GM23338 (cell line): ENCODE results near the gene HACD3. TPM values are rescaled to one million over a fixed set of nuclear protein-coding genes. Genes with fewer than 3 reads are reported as not detected.

Experiments
- ATAC-seq: fragments of 200-7000 bp; cut with Tn5 transposase; 3 replicates; pipeline ENCODE4 v1.9.1; 2020
- DNase-seq: peaks from one replicate; pipeline ENCODE4 v3.0.0-alpha.2; 2015; ENCODE audit warnings: low spot score
- H2AFZ ChIP-seq: fragments of 200-600 bp; sonication (generic); 2 replicates; pipeline ENCODE4 v1.8.0; 2016; ENCODE audit warnings: antibody characterized with exemption, mild to moderate bottlenecking, moderate library complexity
- H3F3A ChIP-seq: fragments of 200-600 bp; sonication (generic); replicated peaks from 2 replicates; pipeline ENCODE4 v1.8.0; 2017; ENCODE audit warnings: antibody characterized with exemption, mixed run types, low read depth
- H3K27ac ChIP-seq: fragments of 200-600 bp; sonication (generic); 2 replicates; pipeline ENCODE4 v1.6.1; 2016; ENCODE audit warnings: low read depth
- H3K27me3 ChIP-seq: fragments of 200-600 bp; sonication (generic); 2 replicates; pipeline ENCODE4 v1.8.0; 2016; ENCODE audit warnings: mild to moderate bottlenecking, mixed run types, moderate library complexity; ENCODE audit not compliant: insufficient read depth
- H3K36me3 ChIP-seq: fragments of 200-600 bp; sonication (generic); 2 replicates; pipeline ENCODE4 v1.8.0; 2016; ENCODE audit warnings: mild to moderate bottlenecking; ENCODE audit not compliant: insufficient read depth
- H3K4me1 ChIP-seq: fragments of 200-600 bp; sonication (generic); 2 replicates; pipeline ENCODE4 v1.8.0; 2016; ENCODE audit warnings: mild to moderate bottlenecking, moderate library complexity; ENCODE audit not compliant: insufficient read depth
- H3K4me2 ChIP-seq: fragments of 200-600 bp; sonication (generic); 2 replicates; pipeline ENCODE4 v1.7.1; 2017; ENCODE audit warnings: mixed run types
- H3K4me3 ChIP-seq: fragments of 200-600 bp; sonication (generic); 2 replicates; pipeline ENCODE4 v1.6.1; 2016; ENCODE audit warnings: mixed run types
- H3K79me2 ChIP-seq: fragments of 200-600 bp; sonication (generic); replicated peaks from 2 replicates; pipeline ENCODE4 v1.8.0; 2017; ENCODE audit warnings: mild to moderate bottlenecking; ENCODE audit not compliant: insufficient read depth
- H3K9me2 ChIP-seq: fragments of 200-600 bp; sonication (generic); 2 replicates; pipeline ENCODE4 v1.8.0; 2017; ENCODE audit not compliant: insufficient read depth
- H4K20me1 ChIP-seq: fragments of 200-600 bp; sonication (generic); replicated peaks from 2 replicates; pipeline ENCODE4 v1.8.0; 2017; ENCODE audit warnings: mild to moderate bottlenecking; ENCODE audit not compliant: insufficient read depth
- H3K27ac Mint-ChIP-seq: 2 replicates; pipeline ENCODE4 v1.8.0; 2020; ENCODE audit warnings: inconsistent platforms, mild to moderate bottlenecking, moderate library complexity, mixed read lengths
- H3K27me3 Mint-ChIP-seq: 3 replicates; pipeline ENCODE4 v1.8.0; 2022; ENCODE audit warnings: low read depth, mild to moderate bottlenecking, moderate library complexity, mixed read lengths, inconsistent platforms; ENCODE audit not compliant: insufficient read depth, poor library complexity
- H3K36me3 Mint-ChIP-seq: 3 replicates; pipeline ENCODE4 v1.8.0; 2021; ENCODE audit warnings: low read depth, mild to moderate bottlenecking, inconsistent platforms, moderate library complexity, mixed read lengths
- H3K4me1 Mint-ChIP-seq: 3 replicates; pipeline ENCODE4 v1.8.0; 2020; ENCODE audit warnings: mild to moderate bottlenecking, inconsistent platforms, mixed read lengths
- H3K4me3 Mint-ChIP-seq: 3 replicates; pipeline ENCODE4 v1.8.0; 2021; ENCODE audit warnings: moderate library complexity, mild to moderate bottlenecking, inconsistent platforms, mixed read lengths
- H3K9me3 Mint-ChIP-seq: 3 replicates; pipeline ENCODE4 v1.8.0; 2020; ENCODE audit warnings: moderate library complexity, mild to moderate bottlenecking, inconsistent platforms, mixed read lengths
- CREB1 ChIP-seq: fragments of 250-450 bp; sonication (Bioruptor Pico); IDR thresholded peaks from 2 replicates; pipeline ENCODE4 v1.5.0; 2020; ENCODE audit warnings: low read depth, mild to moderate bottlenecking, moderate library complexity
- EZH2 ChIP-seq: fragments of 200-600 bp; sonication (generic); IDR thresholded peaks from one replicate; pipeline ENCODE4 v1.8.0; 2017; ENCODE audit warnings: antibody characterized with exemption, mild to moderate bottlenecking, low read depth; ENCODE audit not compliant: unreplicated experiment
- EZH2phosphoT487 ChIP-seq: fragments of 200-600 bp; sonication (generic); IDR thresholded peaks from one replicate; pipeline ENCODE4 v1.8.1; 2018; ENCODE audit warnings: antibody characterized with exemption; ENCODE audit not compliant: unreplicated experiment
- JUNB ChIP-seq: IDR thresholded peaks from one replicate; pipeline ENCODE4 v1.6.1; 2016; ENCODE audit warnings: antibody characterized with exemption; ENCODE audit not compliant: unreplicated experiment
- NANOG ChIP-seq: IDR thresholded peaks from 2 replicates; pipeline ENCODE4 v1.6.1; 2016; ENCODE audit warnings: antibody characterized with exemption, borderline replicate concordance
- REST ChIP-seq: IDR thresholded peaks from one replicate; pipeline ENCODE4 v1.6.1; 2018; ENCODE audit warnings: antibody characterized with exemption; ENCODE audit not compliant: unreplicated experiment
- STAT1 ChIP-seq: IDR thresholded peaks from one replicate; pipeline ENCODE4 v1.6.1; 2016; ENCODE audit warnings: antibody characterized with exemption; ENCODE audit not compliant: unreplicated experiment
- ZNF114 ChIP-seq: fragments of 250-450 bp; sonication (Bioruptor Pico); IDR thresholded peaks from 2 replicates; pipeline ENCODE4 v1.5.0; 2020; ENCODE audit warnings: mild to moderate bottlenecking, moderate library complexity
- ZNF331 ChIP-seq: fragments of 250-450 bp; sonication (Bioruptor Pico); IDR thresholded peaks from 2 replicates; pipeline ENCODE4 v1.5.0; 2020; ENCODE audit warnings: low read depth, mild to moderate bottlenecking, moderate library complexity
- ZNF462 ChIP-seq: fragments of 250-450 bp; sonication (Bioruptor Pico); IDR thresholded peaks from 2 replicates; pipeline ENCODE4 v1.5.0; 2020; ENCODE audit warnings: mild to moderate bottlenecking, moderate library complexity
- polyA plus RNA-seq: library from polyadenylated mRNA; unstranded; fragments of >200 nt; fragmentation: Nextera tagmentation; extraction: Ambion mirVana; gene quantifications from 2 replicates; pipeline ENCODE4 v1.2.1, GENCODE V29; 2016
- total RNA-seq: library from RNA; depleted of rRNA; stranded (reverse); fragments of >200 nt; shearing (Covaris generic); gene quantifications from 2 replicates; pipeline ENCODE4 v1.2.3, GENCODE V29; 2014
- TF ChIP-seq, protein P1 (sequence below): IDR thresholded peaks from 2 replicates; pipeline ENCODE4 v1.6.1; 2016; ENCODE audit warnings: antibody characterized with exemption
- TF ChIP-seq, protein P2 (sequence below), 2 experiments: fragments of 200-600 bp in 1 of 2; sonication (generic) in 1 of 2; conservative IDR thresholded peaks; 2 replicates each; pipeline versions ENCODE4 v1.5.1 to v1.6.1; 2016 to 2017; ENCODE audit warnings: antibody characterized with exemption in 2 of 2, low read depth in 2 of 2, mild to moderate bottlenecking in 2 of 2, moderate library complexity in 1 of 2

The HACD3 gene
- total and polyA plus RNA-seq, 2 experiments from 2014 or later: 123 to 131 TPM

- TF ChIP-seq, protein P1, sequence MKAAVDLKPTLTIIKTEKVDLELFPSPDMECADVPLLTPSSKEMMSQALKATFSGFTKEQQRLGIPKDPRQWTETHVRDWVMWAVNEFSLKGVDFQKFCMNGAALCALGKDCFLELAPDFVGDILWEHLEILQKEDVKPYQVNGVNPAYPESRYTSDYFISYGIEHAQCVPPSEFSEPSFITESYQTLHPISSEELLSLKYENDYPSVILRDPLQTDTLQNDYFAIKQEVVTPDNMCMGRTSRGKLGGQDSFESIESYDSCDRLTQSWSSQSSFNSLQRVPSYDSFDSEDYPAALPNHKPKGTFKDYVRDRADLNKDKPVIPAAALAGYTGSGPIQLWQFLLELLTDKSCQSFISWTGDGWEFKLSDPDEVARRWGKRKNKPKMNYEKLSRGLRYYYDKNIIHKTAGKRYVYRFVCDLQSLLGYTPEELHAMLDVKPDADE: no peak
These were observed 69.4 kb downstream of the HACD3 start (continued) for GRCh38 chr15:65599677-65600076.

DNA sequence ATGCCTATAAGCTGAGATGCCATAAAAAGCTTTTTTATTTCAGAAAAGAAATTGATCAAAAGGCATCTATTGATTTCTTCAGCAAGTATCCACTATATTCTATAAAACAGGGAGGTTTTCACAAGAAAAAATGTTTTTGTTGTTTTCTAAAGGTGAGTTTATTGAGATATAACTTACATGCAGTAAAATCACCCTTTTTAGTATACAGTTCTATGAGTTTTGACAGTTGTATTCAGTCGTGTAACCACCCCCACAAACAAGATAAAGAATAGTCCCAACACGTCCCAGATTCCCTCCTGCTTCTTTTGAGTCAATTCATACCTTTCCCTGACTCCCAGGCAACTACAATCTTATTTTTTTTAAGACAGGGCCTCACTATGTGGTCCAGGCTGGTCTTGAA is 72.9 kb downstream of the HACD3 start:
- Mint-ChIP-seq H3K27me3 (no peaks in the 10 kb centered on the region), H3K9me3 (no peaks in the 10 kb centered on the region), H3K36me3 (peaks cover 21% of the 10 kb centered on the region; the same call in 2 of the 3 replicates), H3K4me3 (no peak overlapping the region), H3K4me1 (no peaks in the 10 kb centered on the region), H3K27ac (no peak overlapping the region)
- no peaks in the 10 kb centered on the region for H3F3A ChIP-seq
- no peaks in the 10 kb centered on the region; the same call in 1 of the 2 replicates for H4K20me1 ChIP-seq
- H3K79me2 ChIP-seq: peaks cover 18% of the 10 kb centered on the region
- no peaks in the 10 kb centered on the region for H3K4me1 ChIP-seq
- no peak overlapping the region for H3K27ac ChIP-seq
- no peaks in the 10 kb centered on the region for H3K27me3 ChIP-seq
- peaks cover under 1% of the 10 kb centered on the region; the same call in 1 of the 2 replicates for H3K36me3 ChIP-seq
- no peak overlapping the region for H3K4me2 ChIP-seq
- no peak for ATAC-seq
- no peaks in the 10 kb centered on the region for H3K9me2 ChIP-seq
- no peak overlapping the region for H2AFZ ChIP-seq
- no peak for DNase-seq
- H3K4me3 ChIP-seq: no peak overlapping the region
- TF ChIP-seq CREB1 (CRISPR knock-in tag) (no peak), ZNF331 (no peak), EZH2 (no peak), NANOG (no peak), REST (no peak), STAT1 (no peak), EZH2phosphoT487 (no peak), ZNF114 (no peak), JUNB (no peak), ZNF462 (CRISPR knock-in tag) (no peak)
- TF ChIP-seq, protein P1: no peak
- TF ChIP-seq, protein P2, sequence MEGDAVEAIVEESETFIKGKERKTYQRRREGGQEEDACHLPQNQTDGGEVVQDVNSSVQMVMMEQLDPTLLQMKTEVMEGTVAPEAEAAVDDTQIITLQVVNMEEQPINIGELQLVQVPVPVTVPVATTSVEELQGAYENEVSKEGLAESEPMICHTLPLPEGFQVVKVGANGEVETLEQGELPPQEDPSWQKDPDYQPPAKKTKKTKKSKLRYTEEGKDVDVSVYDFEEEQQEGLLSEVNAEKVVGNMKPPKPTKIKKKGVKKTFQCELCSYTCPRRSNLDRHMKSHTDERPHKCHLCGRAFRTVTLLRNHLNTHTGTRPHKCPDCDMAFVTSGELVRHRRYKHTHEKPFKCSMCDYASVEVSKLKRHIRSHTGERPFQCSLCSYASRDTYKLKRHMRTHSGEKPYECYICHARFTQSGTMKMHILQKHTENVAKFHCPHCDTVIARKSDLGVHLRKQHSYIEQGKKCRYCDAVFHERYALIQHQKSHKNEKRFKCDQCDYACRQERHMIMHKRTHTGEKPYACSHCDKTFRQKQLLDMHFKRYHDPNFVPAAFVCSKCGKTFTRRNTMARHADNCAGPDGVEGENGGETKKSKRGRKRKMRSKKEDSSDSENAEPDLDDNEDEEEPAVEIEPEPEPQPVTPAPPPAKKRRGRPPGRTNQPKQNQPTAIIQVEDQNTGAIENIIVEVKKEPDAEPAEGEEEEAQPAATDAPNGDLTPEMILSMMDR (conservative IDR thresholded peaks at IDR 0.05; ENCODE audit: low read depth in 2 of 2): no peak
